K562 (cell line): ENCODE measurements around the gene DCAF17. TPM values are rescaled to one million over a fixed set of nuclear protein-coding genes. Genes with fewer than 3 reads are reported as not detected.

Source experiments
- ASH1L ChIP-seq: fragments of 450-650 bp; IDR thresholded peaks from 2 replicates; pipeline ENCODE4 v1.6.1; 2018; ENCODE audit warnings: borderline replicate concordance, mild to moderate bottlenecking, low read depth; ENCODE audit not compliant: partially characterized antibody
- CBFB ChIP-seq: sonication (generic); formaldehyde crosslinking; IDR thresholded peaks from 2 replicates; pipeline ENCODE4 v1.4.0; 2020; ENCODE audit warnings: mild to moderate bottlenecking, missing genetic modification reagents
- DNMT1 ChIP-seq: fragments of 450-650 bp; IDR thresholded peaks from 2 replicates; pipeline ENCODE4 v1.6.1; 2016; ENCODE audit warnings: antibody characterized with exemption, mild to moderate bottlenecking
- DPF2 ChIP-seq: fragments of 450-650 bp; IDR thresholded peaks from 2 replicates; pipeline ENCODE4 v1.6.1; 2016
- EP400 ChIP-seq: fragments of 450-650 bp; IDR thresholded peaks from 2 replicates; pipeline ENCODE4 v1.6.1; 2017; ENCODE audit warnings: antibody characterized with exemption, mild to moderate bottlenecking, moderate library complexity
- FOXA3 ChIP-seq, 2 experiments: fragments of 450-650 bp in 1 of 2; sonication (generic) in 1 of 2; formaldehyde crosslinking; IDR thresholded peaks in 1 of 2; conservative IDR thresholded peaks in 1 of 2; 2 replicates each; pipeline versions ENCODE4 v1.4.0 to v1.8.0; 2020 to 2022; ENCODE audit warnings: mild to moderate bottlenecking in 2 of 2, missing genetic modification reagents in 1 of 2
- FOXM1 ChIP-seq, 2 experiments: fragments of 450-650 bp in 1 of 2; sonication (generic) in 1 of 2; formaldehyde crosslinking in 1 of 2; IDR thresholded peaks; 2 replicates each; pipeline versions ENCODE4 v1.6.1 to v1.9.0; 2017 to 2022; ENCODE audit warnings: low read depth in 2 of 2, mild to moderate bottlenecking in 2 of 2, missing genetic modification reagents in 1 of 2, moderate library complexity in 1 of 2
- HDAC1 ChIP-seq, 2 experiments: fragments of 450-650 bp; IDR thresholded peaks; 2 replicates each; pipeline ENCODE4 v1.6.1; 2016 to 2017; ENCODE audit warnings: inconsistent platforms in 1 of 2, mild to moderate bottlenecking in 1 of 2, moderate library complexity in 1 of 2
- HDAC3 ChIP-seq: fragments of 450-650 bp; IDR thresholded peaks from 2 replicates; pipeline ENCODE4 v1.6.1; 2018; ENCODE audit warnings: borderline replicate concordance, mild to moderate bottlenecking, moderate library complexity; ENCODE audit not compliant: partially characterized antibody
- HNRNPLL ChIP-seq: fragments of 200-400 bp; formaldehyde crosslinking; IDR thresholded peaks from 2 replicates; pipeline ENCODE4 v1.6.1; 2017; ENCODE audit warnings: low read length, low read depth, mild to moderate bottlenecking; ENCODE audit not compliant: poor library complexity, severe bottlenecking
- L3MBTL2 ChIP-seq: fragments of 450-650 bp; IDR thresholded peaks from 2 replicates; pipeline ENCODE4 v1.6.1; 2016; ENCODE audit warnings: mild to moderate bottlenecking, moderate library complexity
- MYNN ChIP-seq, 2 experiments: sonication (generic); formaldehyde crosslinking in 1 of 2; IDR thresholded peaks; 2 replicates each; pipeline versions ENCODE4 v1.5.0 to v1.6.1; 2016 to 2020; ENCODE audit warnings: antibody characterized with exemption in 1 of 2, missing genetic modification reagents in 1 of 2
- NR3C1 ChIP-seq: sonication (generic); formaldehyde crosslinking; IDR thresholded peaks from 2 replicates; pipeline ENCODE4 v1.8.1; 2022; ENCODE audit warnings: missing genetic modification reagents
- RUNX1 ChIP-seq: sonication (generic); IDR thresholded peaks from 2 replicates; pipeline ENCODE4 v1.6.1; 2016; ENCODE audit warnings: antibody characterized with exemption, low read depth
- SIN3A ChIP-seq, 2 experiments: fragments of 150-350 bp in 1 of 2; IDR thresholded peaks; 2 replicates each; pipeline ENCODE4 v1.6.1; 2011 to 2016; ENCODE audit warnings: borderline replicate concordance in 2 of 2, low read depth in 2 of 2, low read length in 2 of 2, mild to moderate bottlenecking in 2 of 2, moderate library complexity in 2 of 2; ENCODE audit not compliant: control insufficient read depth in 1 of 2
- SP2 ChIP-seq: IDR thresholded peaks from 2 replicates; pipeline ENCODE4 v1.6.1; 2011; ENCODE audit warnings: mild to moderate bottlenecking, low read depth, low read length, moderate library complexity; ENCODE audit not compliant: poor library complexity, severe bottlenecking; ENCODE audit errors: extremely low read depth
- TEAD1 ChIP-seq, 2 experiments: fragments of 450-650 bp in 1 of 2; sonication (generic) in 1 of 2; formaldehyde crosslinking; IDR thresholded peaks; 2 replicates each; pipeline versions ENCODE4 v1.4.0 to v1.8.0; 2020 to 2022; ENCODE audit warnings: mild to moderate bottlenecking in 2 of 2, missing genetic modification reagents in 1 of 2
- ZBTB7A ChIP-seq: IDR thresholded peaks from 2 replicates; pipeline ENCODE4 v1.6.1; 2011; ENCODE audit warnings: low read depth, mild to moderate bottlenecking, low read length, moderate library complexity, borderline replicate concordance; ENCODE audit not compliant: control insufficient read depth
- ZC3H8 ChIP-seq: fragments of 450-650 bp; IDR thresholded peaks from 2 replicates; pipeline ENCODE4 v1.6.1; 2017
- ZEB2 ChIP-seq: fragments of 450-650 bp; IDR thresholded peaks from 2 replicates; pipeline ENCODE4 v1.6.1; 2016
- ZNF263 ChIP-seq: sonication (generic); formaldehyde crosslinking; IDR thresholded peaks from 2 replicates; pipeline ENCODE4 v1.8.0; 2022; ENCODE audit warnings: mild to moderate bottlenecking, missing genetic modification reagents, borderline replicate concordance
- ZNF395 ChIP-seq: fragments of 200-800 bp; sonication (Bioruptor generic); IDR thresholded peaks from 2 replicates; pipeline ENCODE4 v1.6.1; 2017; ENCODE audit warnings: missing genetic modification characterization, missing compliant biosample characterization
- ZNF589 ChIP-seq: fragments of 200-800 bp; sonication (Bioruptor generic); IDR thresholded peaks from 2 replicates; pipeline ENCODE4 v1.6.1; 2016; ENCODE audit warnings: low read depth, missing genetic modification characterization, missing compliant biosample characterization
- ZNF644 ChIP-seq: fragments of 200-800 bp; sonication (Bioruptor generic); IDR thresholded peaks from 2 replicates; pipeline ENCODE4 v1.6.1; 2016; ENCODE audit warnings: low read depth, missing genetic modification characterization, missing compliant biosample characterization
- polyA plus RNA-seq, 8 experiments: library from polyadenylated mRNA; depleted of rRNA in 4 of 8; stranded (reverse) in 5 of 8; unstranded in 3 of 8; fragments of >200 nt; fragmentation: Nextera tagmentation in 2 of 8; fragmentation: Illumina TruSeq in 1 of 8; extraction: Ambion mirVana in 2 of 8; extraction: Trizol in 1 of 8; gene quantifications; 2 replicates each; pipeline versions ENCODE4 v1.2.1 to v1.2.3, GENCODE V29; 2011 to 2014; ENCODE audit warnings: inconsistent platforms in 1 of 8, missing spikeins in 1 of 8
- total RNA-seq, 7 experiments: library from RNA; depleted of rRNA in 6 of 7; stranded (reverse); fragments of >200 nt in 6 of 7; fragmentation: Illumina TruSeq in 2 of 7; extraction: Trizol in 2 of 7; gene quantifications; 2 replicates each; pipeline versions ENCODE4 v1.2.1 to v1.2.3, GENCODE V29; 2011 to 2021; ENCODE audit warnings: low replicate concordance in 1 of 7

DCAF17 gene
- total and polyA plus RNA-seq, 9 of the 15 experiments (the other 6 are each of a cell fraction or from before 2014, with no cell fraction given) = 10.0 to 38.5 (median 27.1) TPM

- TF ChIP-seq ZNF395 (CRISPR knock-in tag) (peak; percentile 63), SIN3A (IDR thresholded peaks at IDR 0.05; ENCODE audit: borderline replicate concordance in 2 of 2, control insufficient read depth in 1 of 2, low read depth in 2 of 2, low read length in 2 of 2) (peak; percentile 72 to 96; a peak in 3 of 4 replicates), ZC3H8 (0 out of 2 replicates have a peak, but pooled peaks have one; percentile 71), SP2 (no peak), DNMT1 (0 out of 2 replicates have a peak, but pooled peaks have one; percentile 14), FOXA3 (CRISPR knock-in tag; conservative IDR thresholded peaks at IDR 0.05 in 1 of 2, IDR thresholded peaks at IDR 0.05 in 1 of 2) (peak in 1 of 2 experiments; percentile 52; a peak in 1 of 4 replicates), NR3C1 (CRISPR knock-in tag) (0 out of 2 replicates have a peak, but pooled peaks have one; percentile 52), EP400 (peak; percentile 91), ZNF263 (CRISPR knock-in tag) (peak; percentile 57; the same call in 1 of the 2 replicates), L3MBTL2 (peak; percentile 39; the same call in 1 of the 2 replicates), ZNF644 (tag) (peak; percentile 19; the same call in 1 of the 2 replicates), HNRNPLL (no peak), RUNX1 (no peak), MYNN (IDR thresholded peaks at IDR 0.05) (no peak), MYNN (CRISPR knock-in tag; IDR thresholded peaks at IDR 0.05) (no peak), ZEB2 (no peak), CBFB (CRISPR knock-in tag) (0 out of 2 replicates have a peak, but pooled peaks have one; percentile 19), DPF2 (peak; percentile 73), FOXM1 (IDR thresholded peaks at IDR 0.05; ENCODE audit: low read depth) (no peak), FOXM1 (CRISPR knock-in tag; IDR thresholded peaks at IDR 0.05; ENCODE audit: low read depth) (0 out of 2 replicates have a peak, but pooled peaks have one; percentile 8), ZNF589 (peak; percentile 17; the same call in 1 of the 2 replicates), HDAC3 (peak; percentile 53), ASH1L (peak; percentile 11), TEAD1 (CRISPR knock-in tag; IDR thresholded peaks at IDR 0.05) (peak in 1 of 2 experiments; percentile 63; a peak in 2 of 4 replicates), HDAC1 (IDR thresholded peaks at IDR 0.05) (peak; percentile 53 to 80; a peak in 2 of 4 replicates), ZBTB7A (no peak)
Measured at GRCh38 chr2:171432969-171433762, 860 bp upstream of the DCAF17 start (continued).
